Measurements from ENCODE around the gene NPLOC4. TPM values are rescaled to one million over a fixed set of nuclear protein-coding genes. Genes with fewer than 3 reads are reported as not detected.
"Not testable (repeated sequence)": the region's sequence is repeated elsewhere in the genome, so short reads cannot be mapped to it uniquely, and the experiment has no call there.

The NPLOC4 gene
- total and polyA plus RNA-seq, 5 experiments from 2014 or later: 46.3 to 101 (median 57.8) TPM

- Mint-ChIP-seq H3K27ac (peak overlapping the region in 1 of 10 donors; percentile 33), H3K36me3 (peaks cover 0 to 35% (median 0%) of the 10 kb centered on the region in 3 donors)
- not testable (repeated sequence) for H3K27me3 Mint-ChIP-seq, H3K4me1 Mint-ChIP-seq, H3K4me3 Mint-ChIP-seq, ATAC-seq, H3K9me3 Mint-ChIP-seq
- POLR2A ChIA-PET: interaction anchor here (1.1 to 1.3 kb wide), 2 partner anchors 8 to 9 kb away, joined by 3 to 4 read pairs; partner anchors contain the start of genes ARL16, CCDC137 and OXLD1
- peak in 1 of 10 donors; percentile 25 for DNase-seq
These were observed 38.8 kb upstream of the NPLOC4 start for GRCh38 chr17:81675515-81676221.

GRCh38 chr17:81673561-81674258 is 36.8 kb upstream of the NPLOC4 start:
- ATAC-seq: no peak
- no peak overlapping the region for H3K4me3 Mint-ChIP-seq
- H3K4me1 Mint-ChIP-seq: peaks cover 0 to 16% (median 9%) of the 10 kb centered on the region in 4 donors
- no peak for DNase-seq
- H3K36me3 Mint-ChIP-seq: peaks cover 0 to 45% (median 0%) of the 10 kb centered on the region in 3 donors
- POLR2A ChIA-PET: interaction anchor here (1.0 kb wide), 2 partner anchors 9 to 38 kb away, joined by 3 read pairs; no protein-coding TSS in a partner anchor
- H3K9me3 Mint-ChIP-seq: no peaks in the 10 kb centered on the region
- no peaks in the 10 kb centered on the region for H3K27me3 Mint-ChIP-seq
- no peak overlapping the region for H3K27ac Mint-ChIP-seq

- Mint-ChIP-seq H3K27ac (no peak overlapping the region), H3K4me1 (peaks cover 2 to 23% (median 17%) of the 10 kb centered on the region in 4 donors), H3K9me3 (no peaks in the 10 kb centered on the region), H3K36me3 (peaks cover 0 to 51% (median 3%) of the 10 kb centered on the region in 3 donors), H3K27me3 (no peaks in the 10 kb centered on the region), H3K4me3 (no peak overlapping the region)
- no peak for DNase-seq
- POLR2A ChIA-PET: interaction anchor here (0.7 to 1.7 kb wide), 3 partner anchors 9 to 30 kb away, joined by 3 to 7 read pairs (median 3); partner anchors contain the start of genes ARL16, HGS and MRPL12
- no peak for ATAC-seq
These were observed 36.0 kb upstream of the NPLOC4 start for GRCh38 chr17:81672954-81673353.

- ATAC-seq (no peak), DNase-seq (no peak)
- peaks cover 7 to 27% (median 21%) of the 10 kb centered on the region in 4 donors for H3K4me1 Mint-ChIP-seq
- no peaks in the 10 kb centered on the region for H3K9me3 Mint-ChIP-seq
- POLR2A ChIA-PET: interaction anchor here (0.7 to 1.9 kb wide), 3 partner anchors 11 to 30 kb away, joined by 3 to 7 read pairs (median 7); partner anchors contain the start of genes ARL16, HGS and MRPL12
- no peak overlapping the region for H3K4me3 Mint-ChIP-seq
- no peak overlapping the region for H3K27ac Mint-ChIP-seq
- no peaks in the 10 kb centered on the region for H3K27me3 Mint-ChIP-seq
- peaks cover 0 to 55% (median 3%) of the 10 kb centered on the region in 3 donors for H3K36me3 Mint-ChIP-seq
These were observed 35.6 kb upstream of the NPLOC4 start for GRCh38 chr17:81672504-81672903.

GRCh38 chr17:81667754-81668153 is 30.8 kb upstream of the NPLOC4 start:
- Mint-ChIP-seq H3K4me1 (peaks cover 16 to 46% (median 36%) of the 10 kb centered on the region in 4 donors), H3K9me3 (no peaks in the 10 kb centered on the region), H3K36me3 (peaks cover 0 to 44% (median 3%) of the 10 kb centered on the region in 3 donors), H3K27ac (peak overlapping the region in 8 of 10 donors; percentile 37 to 96 (median 76)), H3K4me3 (peak overlapping the region; percentile 82 to 96 (median 91)), H3K27me3 (peaks cover 0 to 1% (median 0%) of the 10 kb centered on the region in 5 donors)
- DNase-seq: no peak
- POLR2A ChIA-PET: interaction anchor here (0.6 to 7.6 kb wide), 5 partner anchors 16 to 483 kb away, joined by 3 to 80 read pairs (median 4); partner anchors contain the start of genes ARL16, BAHCC1 and HGS
- no peak for ATAC-seq

- peaks cover 0 to 34% (median 3%) of the 10 kb centered on the region in 3 donors for H3K36me3 Mint-ChIP-seq
These were observed 29.7 kb upstream of the NPLOC4 start, which contains the start of the genes CCDC137 and OXLD1 for GRCh38 chr17:81666342-81667191. Gene CCDC137, plus strand, starts transcription at chr17:81666737. Its CDS starts 30 bp downstream, at chr17:81666767. Gene OXLD1, minus strand, starts transcription at chr17:81666605. Its CDS starts 28 bp downstream, at chr17:81666577.

GRCh38 chr17:81666092-81666341 is 29.1 kb upstream of the NPLOC4 start:
- Mint-ChIP-seq H3K27me3 (peaks cover 0 to 1% (median 0%) of the 10 kb centered on the region in 5 donors), H3K9me3 (no peaks in the 10 kb centered on the region), H3K36me3 (peaks cover 0 to 29% (median 3%) of the 10 kb centered on the region in 3 donors), H3K4me3 (peak overlapping the region; percentile 82 to 98 (median 94)), H3K27ac (peak overlapping the region; percentile 89 to 98 (median 96)), H3K4me1 (peaks cover 16 to 58% (median 39%) of the 10 kb centered on the region in 4 donors)
- peak in 1 of 10 donors; percentile 28 for DNase-seq
- POLR2A ChIA-PET: interaction anchor here (0.7 to 7.6 kb wide), 13 partner anchors 9 to 195 kb away, joined by 3 to 80 read pairs (median 4); partner anchors contain the start of genes ARL16, FAAP100, HGS and MRPL12
- peak; percentile 13 to 35 for ATAC-seq

More at GRCh38 chr17:81666342-81667191, 29.7 kb upstream of the NPLOC4 start, which contains the start of the genes CCDC137 and OXLD1:
- peaks cover 16 to 55% (median 39%) of the 10 kb centered on the region in 4 donors for H3K4me1 Mint-ChIP-seq
- ATAC-seq (peak; percentile 84 to 92), DNase-seq (peak; percentile 86 to 95 (median 90))
- H3K4me3 Mint-ChIP-seq: peak within 1 kb of the TSS; percentile 82 to 98 (median 94)
- H3K9me3 Mint-ChIP-seq: no peaks in the 10 kb centered on the region
- POLR2A ChIA-PET: interaction anchor here (0.6 to 7.6 kb wide), 11 partner anchors 9 to 195 kb away, joined by 3 to 80 read pairs (median 5); partner anchors contain the start of genes ARL16, FAAP100, HGS and MRPL12
- H3K27me3 Mint-ChIP-seq: peaks cover 0 to 1% (median 0%) of the 10 kb centered on the region in 5 donors
- peak within 1 kb of the TSS; percentile 89 to 98 (median 96) for H3K27ac Mint-ChIP-seq

- ATAC-seq (peak in 1 of 2 donors; percentile 13), DNase-seq (peak in 2 of 10 donors; percentile 30 to 36)
- peaks cover 0 to 27% (median 3%) of the 10 kb centered on the region in 3 donors for H3K36me3 Mint-ChIP-seq
- POLR2A ChIA-PET: interaction anchor here (0.6 to 7.6 kb wide), 13 partner anchors 9 to 1211 kb away, joined by 3 to 80 read pairs (median 4); partner anchors contain the start of genes ARL16, FAAP100, HGS and MRPL12
- no peaks in the 10 kb centered on the region for H3K9me3 Mint-ChIP-seq
- peaks cover 0 to 1% (median 0%) of the 10 kb centered on the region in 5 donors for H3K27me3 Mint-ChIP-seq
- H3K4me1 Mint-ChIP-seq: peaks cover 16 to 58% (median 39%) of the 10 kb centered on the region in 4 donors
- peak overlapping the region; percentile 89 to 98 (median 96) for H3K27ac Mint-ChIP-seq
- peak overlapping the region; percentile 82 to 98 (median 94) for H3K4me3 Mint-ChIP-seq
These were observed 28.5 kb upstream of the NPLOC4 start for GRCh38 chr17:81665205-81666091.

GRCh38 chr17:81664051-81664470 is 27.1 kb upstream of the NPLOC4 start:
- POLR2A ChIA-PET: interaction anchor here (0.8 to 7.6 kb wide), 4 partner anchors 20 to 425 kb away, joined by 3 to 80 read pairs (median 5); partner anchors contain the start of genes ARL16, HGS, NDUFAF8 and TEPSIN
- Mint-ChIP-seq H3K9me3 (no peaks in the 10 kb centered on the region), H3K36me3 (peaks cover 0 to 13% (median 3%) of the 10 kb centered on the region in 3 donors), H3K27ac (peak overlapping the region in 6 of 10 donors; percentile 13 to 81 (median 42)), H3K4me3 (peak overlapping the region in 2 of 10 donors; percentile 10 to 40), H3K27me3 (peaks cover 0 to 1% (median 0%) of the 10 kb centered on the region in 5 donors), H3K4me1 (peaks cover 16 to 51% (median 39%) of the 10 kb centered on the region in 4 donors)
- DNase-seq (no peak), ATAC-seq (no peak)

GRCh38 chr17:81662002-81662401 is 25.1 kb upstream of the NPLOC4 start:
- Mint-ChIP-seq H3K9me3 (no peaks in the 10 kb centered on the region), H3K4me1 (peaks cover 9 to 37% (median 25%) of the 10 kb centered on the region in 4 donors), H3K4me3 (no peak overlapping the region), H3K36me3 (peaks cover 0 to 3% (median 0%) of the 10 kb centered on the region in 3 donors), H3K27ac (peak overlapping the region in 7 of 10 donors; percentile 43 to 98 (median 71)), H3K27me3 (peaks cover 0 to 1% (median 0%) of the 10 kb centered on the region in 5 donors)
- ATAC-seq (no peak), DNase-seq (no peak)
- POLR2A ChIA-PET: interaction anchor here (0.6 to 7.6 kb wide), 5 partner anchors 8 to 221 kb away, joined by 4 to 80 read pairs (median 7); partner anchors contain the start of genes ARL16, HGS, NPLOC4 and TSPAN10

Measured in naive thymus-derived CD8-positive, alpha-beta T cell (primary cell).